Uterus (tissue), 2 donors: ENCODE data around the gene CYSTM1.

Experiments used
- POLR2A ChIP-seq, 2 donors: fragments of 450-650 bp; IDR thresholded peaks; one replicate each; pipeline ENCODE4 v1.6.1; 2016; ENCODE audit warnings: antibody characterized with exemption in 2 of 2, mild to moderate bottlenecking in 1 of 2, moderate library complexity in 1 of 2
- TF ChIP-seq, protein P1 (sequence below), 4 experiments: fragments of 200-600 bp in 2 of 4; fragments of 450-650 bp in 2 of 4; sonication (generic) in 2 of 4; IDR thresholded peaks; one replicate each; pipeline ENCODE4 v1.5.1; 2016 to 2019; ENCODE audit warnings: antibody characterized with exemption in 4 of 4, mild to moderate bottlenecking in 2 of 4, moderate library complexity in 1 of 4

DNA sequence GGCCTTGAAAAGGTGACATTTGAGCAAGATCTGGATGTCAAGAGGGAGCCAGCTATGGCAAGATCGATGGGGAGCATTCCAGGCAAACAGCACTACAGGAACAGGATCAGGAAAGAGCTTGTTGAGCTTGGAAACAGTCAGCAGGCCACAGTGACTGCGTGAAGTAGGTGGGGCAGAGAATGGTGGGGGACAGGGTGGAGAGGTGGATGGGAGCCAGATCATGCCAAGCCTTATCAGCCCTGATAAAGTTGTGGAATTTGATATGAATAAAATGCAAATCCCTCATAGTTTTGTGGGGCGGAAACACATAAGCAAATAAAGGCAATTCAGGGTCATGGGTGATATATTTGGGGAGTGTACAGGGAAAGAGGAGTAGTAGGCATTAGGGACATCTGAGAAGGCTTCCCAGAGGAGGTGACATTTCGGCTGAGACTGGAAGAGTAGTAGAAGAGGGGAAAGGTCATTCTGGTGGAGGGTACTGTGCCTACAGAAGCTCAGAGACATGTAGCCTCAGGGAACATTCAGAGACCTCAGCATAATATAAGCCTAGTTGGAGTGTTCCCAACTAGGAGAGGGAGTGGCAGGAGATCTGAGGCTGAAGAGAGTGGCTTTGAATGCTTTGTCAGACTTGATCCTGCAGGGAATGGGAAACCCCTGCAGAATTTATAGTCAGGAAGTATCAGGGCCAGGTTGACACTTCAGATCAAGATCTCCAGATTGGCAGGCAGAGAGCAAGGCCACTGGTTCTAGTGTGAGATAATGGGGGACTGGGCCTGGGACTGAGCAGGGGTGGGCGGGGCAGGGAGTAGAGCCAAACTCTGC, 9.7 kb upstream of the CYSTM1 start:
- TF ChIP-seq POLR2A (IDR thresholded peaks at IDR 0.05) = no peak
- TF ChIP-seq, protein P1, sequence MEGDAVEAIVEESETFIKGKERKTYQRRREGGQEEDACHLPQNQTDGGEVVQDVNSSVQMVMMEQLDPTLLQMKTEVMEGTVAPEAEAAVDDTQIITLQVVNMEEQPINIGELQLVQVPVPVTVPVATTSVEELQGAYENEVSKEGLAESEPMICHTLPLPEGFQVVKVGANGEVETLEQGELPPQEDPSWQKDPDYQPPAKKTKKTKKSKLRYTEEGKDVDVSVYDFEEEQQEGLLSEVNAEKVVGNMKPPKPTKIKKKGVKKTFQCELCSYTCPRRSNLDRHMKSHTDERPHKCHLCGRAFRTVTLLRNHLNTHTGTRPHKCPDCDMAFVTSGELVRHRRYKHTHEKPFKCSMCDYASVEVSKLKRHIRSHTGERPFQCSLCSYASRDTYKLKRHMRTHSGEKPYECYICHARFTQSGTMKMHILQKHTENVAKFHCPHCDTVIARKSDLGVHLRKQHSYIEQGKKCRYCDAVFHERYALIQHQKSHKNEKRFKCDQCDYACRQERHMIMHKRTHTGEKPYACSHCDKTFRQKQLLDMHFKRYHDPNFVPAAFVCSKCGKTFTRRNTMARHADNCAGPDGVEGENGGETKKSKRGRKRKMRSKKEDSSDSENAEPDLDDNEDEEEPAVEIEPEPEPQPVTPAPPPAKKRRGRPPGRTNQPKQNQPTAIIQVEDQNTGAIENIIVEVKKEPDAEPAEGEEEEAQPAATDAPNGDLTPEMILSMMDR (IDR thresholded peaks at IDR 0.05) = no peak
